Measurements from ENCODE around the gene MTG2. TPM values are rescaled to one million over a fixed set of nuclear protein-coding genes. Genes with fewer than 3 reads are reported as not detected.

The MTG2 gene
- total and polyA plus RNA-seq, 2 of the 8 experiments (the other 6 are each of a cell fraction or from before 2014, with no cell fraction given), result 14.4 to 22.8 TPM

- TF ChIP-seq SIRT6 (IDR thresholded peaks at IDR 0.05; ENCODE audit: low read length) (no peak), CHD1 (IDR thresholded peaks at IDR 0.05; ENCODE audit: low read depth, low read length) (no peak), MAX (IDR thresholded peaks at IDR 0.05) (no peak), BACH1 (IDR thresholded peaks at IDR 0.05; ENCODE audit: low read length) (no peak), GABPA (IDR thresholded peaks at IDR 0.05; ENCODE audit: borderline replicate concordance, insufficient read depth, low read length) (no peak), RNF2 (IDR thresholded peaks at IDR 0.05; ENCODE audit: borderline replicate concordance, low read depth, low read length, missing control alignments, poor library complexity, severe bottlenecking) (no peak)
Observed at GRCh38 chr20:62202083-62202395, 19.2 kb downstream of the MTG2 start (continued).
